Mesothelial cell of epicardium (in vitro differentiated cells): ENCODE measurements around the gene U2AF2. TPM values are rescaled to one million over a fixed set of nuclear protein-coding genes. Genes with fewer than 3 reads are reported as not detected.

Experiments used
- DNase-seq, 2 experiments: peaks; one replicate each; pipeline ENCODE4 v3.0.0; 2021; ENCODE audit warnings: low spot score in 2 of 2; ENCODE audit not compliant: unreplicated experiment in 2 of 2
- H3K27ac Mint-ChIP-seq: 2 replicates; pipeline ENCODE4 v1.8.0; 2021; ENCODE audit warnings: mixed read lengths
- H3K27me3 Mint-ChIP-seq: 2 replicates; pipeline ENCODE4 v1.8.0; 2021; ENCODE audit warnings: low read depth, mixed read lengths
- H3K36me3 Mint-ChIP-seq: 2 replicates; pipeline ENCODE4 v1.8.0; 2021; ENCODE audit warnings: mixed read lengths
- H3K4me1 Mint-ChIP-seq: 2 replicates; pipeline ENCODE4 v1.8.0; 2021; ENCODE audit warnings: mixed read lengths
- H3K4me3 Mint-ChIP-seq: 2 replicates; pipeline ENCODE4 v1.8.0; 2021; ENCODE audit warnings: mild to moderate bottlenecking, moderate library complexity, mixed read lengths
- H3K9me3 Mint-ChIP-seq: 2 replicates; pipeline ENCODE4 v1.8.0; 2021; ENCODE audit warnings: mixed read lengths
- total RNA-seq: library from RNA; stranded (reverse); gene quantifications from 3 replicates; pipeline ENCODE4 v1.2.1, GENCODE V29; 2021
- TF ChIP-seq, protein P1 (sequence below): fragments of 200-600 bp; sonication (generic); IDR thresholded peaks from one replicate; pipeline ENCODE4 v1.5.0; 2021; ENCODE audit warnings: antibody characterized with exemption; ENCODE audit not compliant: unreplicated experiment

U2AF2 gene
- total RNA-seq, 1 donor from 2014 or later, result 245 TPM

DNA sequence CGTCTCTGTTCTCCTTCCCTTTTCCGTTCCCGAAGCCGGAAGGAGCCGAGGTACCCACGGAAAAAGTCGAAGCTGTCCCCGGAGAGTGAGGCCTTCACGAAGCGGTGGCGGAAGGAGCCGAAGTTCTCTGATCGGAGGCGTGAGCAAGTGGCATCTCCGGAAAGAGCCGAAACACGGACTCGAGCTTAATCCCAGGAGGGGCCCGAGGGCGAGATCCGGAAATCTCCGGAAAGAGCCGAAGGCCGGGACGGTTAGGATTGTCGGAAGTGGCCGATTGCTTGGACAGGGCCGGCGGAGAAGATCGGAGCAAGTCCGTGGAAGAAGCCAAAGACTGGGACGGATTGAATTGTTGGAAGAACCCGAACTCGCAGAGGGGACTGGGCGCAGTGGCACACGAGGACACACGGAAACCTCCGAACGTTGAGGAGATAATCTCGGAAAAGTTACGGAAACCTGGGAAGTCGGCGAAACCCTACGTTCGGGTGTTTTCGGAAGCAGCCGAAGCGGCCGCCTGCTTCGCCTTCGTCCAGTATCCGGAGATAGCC lies 440 bp upstream of the U2AF2 start:
- H3K36me3 Mint-ChIP-seq, result peaks cover 9% of the 10 kb centered on the region

DNA sequence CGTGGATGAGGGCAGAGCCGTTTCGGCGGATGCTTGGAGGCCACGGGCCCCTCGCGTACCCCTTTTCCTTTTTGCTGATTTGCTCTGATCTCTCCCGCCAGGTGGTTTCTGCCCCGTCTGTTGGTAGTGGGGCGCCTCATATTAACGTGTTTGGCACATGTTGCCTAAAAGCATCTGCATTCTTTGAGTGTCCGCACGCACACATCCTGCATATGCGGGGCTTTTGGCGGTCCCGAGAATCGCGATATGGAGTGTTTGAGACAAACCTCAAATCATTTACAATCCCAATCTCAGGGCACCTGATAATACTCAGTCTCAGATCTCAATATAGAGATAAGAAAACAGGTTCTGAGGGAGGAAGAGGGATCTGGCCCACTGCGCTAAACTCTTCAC lies 809 bp downstream of the U2AF2 start:
- Mint-ChIP-seq H3K27me3 (no peaks in the 10 kb centered on the region), H3K4me1 (peaks cover 30% of the 10 kb centered on the region), H3K9me3 (no peaks in the 10 kb centered on the region), H3K4me3 (peak overlapping the region; percentile 95), H3K27ac (peak overlapping the region; percentile 97), H3K36me3 (peaks cover 4% of the 10 kb centered on the region)
- DNase-seq, result no peak
- TF ChIP-seq, protein P1, sequence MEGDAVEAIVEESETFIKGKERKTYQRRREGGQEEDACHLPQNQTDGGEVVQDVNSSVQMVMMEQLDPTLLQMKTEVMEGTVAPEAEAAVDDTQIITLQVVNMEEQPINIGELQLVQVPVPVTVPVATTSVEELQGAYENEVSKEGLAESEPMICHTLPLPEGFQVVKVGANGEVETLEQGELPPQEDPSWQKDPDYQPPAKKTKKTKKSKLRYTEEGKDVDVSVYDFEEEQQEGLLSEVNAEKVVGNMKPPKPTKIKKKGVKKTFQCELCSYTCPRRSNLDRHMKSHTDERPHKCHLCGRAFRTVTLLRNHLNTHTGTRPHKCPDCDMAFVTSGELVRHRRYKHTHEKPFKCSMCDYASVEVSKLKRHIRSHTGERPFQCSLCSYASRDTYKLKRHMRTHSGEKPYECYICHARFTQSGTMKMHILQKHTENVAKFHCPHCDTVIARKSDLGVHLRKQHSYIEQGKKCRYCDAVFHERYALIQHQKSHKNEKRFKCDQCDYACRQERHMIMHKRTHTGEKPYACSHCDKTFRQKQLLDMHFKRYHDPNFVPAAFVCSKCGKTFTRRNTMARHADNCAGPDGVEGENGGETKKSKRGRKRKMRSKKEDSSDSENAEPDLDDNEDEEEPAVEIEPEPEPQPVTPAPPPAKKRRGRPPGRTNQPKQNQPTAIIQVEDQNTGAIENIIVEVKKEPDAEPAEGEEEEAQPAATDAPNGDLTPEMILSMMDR, result no peak

More for the DNA sequence above, 440 bp upstream of the U2AF2 start:
- Mint-ChIP-seq H3K4me3 (peak overlapping the region; percentile 95), H3K4me1 (peaks cover 36% of the 10 kb centered on the region), H3K27ac (peak overlapping the region; percentile 100), H3K27me3 (no peaks in the 10 kb centered on the region), H3K9me3 (no peaks in the 10 kb centered on the region)
- TF ChIP-seq, protein P1, result no peak
- peak; percentile 99 for DNase-seq

DNA sequence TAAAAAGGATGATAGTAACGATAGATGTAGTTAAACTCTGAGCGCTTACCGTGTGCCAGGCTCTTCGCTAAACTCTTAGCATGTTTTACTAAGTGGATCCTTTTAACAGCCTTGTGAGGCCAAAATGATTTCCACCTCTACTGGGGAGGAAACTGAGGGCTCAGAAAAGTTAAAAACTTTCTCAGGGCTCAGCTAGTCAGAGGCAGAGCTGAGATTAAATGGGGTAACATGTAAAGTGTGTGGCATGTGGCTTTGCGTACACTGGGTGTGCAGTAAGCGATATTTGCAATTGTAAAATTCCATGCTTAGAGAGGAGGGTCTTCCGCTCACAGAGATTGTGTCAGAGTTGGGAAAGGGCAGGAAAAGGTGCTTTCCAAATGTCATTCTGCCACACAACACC lies 1.7 kb downstream of the U2AF2 start:
- no peak for DNase-seq
- Mint-ChIP-seq H3K36me3 (peaks cover 4% of the 10 kb centered on the region), H3K4me3 (peak overlapping the region; percentile 95), H3K27ac (peak overlapping the region; percentile 97), H3K4me1 (peaks cover 30% of the 10 kb centered on the region), H3K27me3 (no peaks in the 10 kb centered on the region), H3K9me3 (no peaks in the 10 kb centered on the region)
- TF ChIP-seq, protein P1, result no peak

DNA sequence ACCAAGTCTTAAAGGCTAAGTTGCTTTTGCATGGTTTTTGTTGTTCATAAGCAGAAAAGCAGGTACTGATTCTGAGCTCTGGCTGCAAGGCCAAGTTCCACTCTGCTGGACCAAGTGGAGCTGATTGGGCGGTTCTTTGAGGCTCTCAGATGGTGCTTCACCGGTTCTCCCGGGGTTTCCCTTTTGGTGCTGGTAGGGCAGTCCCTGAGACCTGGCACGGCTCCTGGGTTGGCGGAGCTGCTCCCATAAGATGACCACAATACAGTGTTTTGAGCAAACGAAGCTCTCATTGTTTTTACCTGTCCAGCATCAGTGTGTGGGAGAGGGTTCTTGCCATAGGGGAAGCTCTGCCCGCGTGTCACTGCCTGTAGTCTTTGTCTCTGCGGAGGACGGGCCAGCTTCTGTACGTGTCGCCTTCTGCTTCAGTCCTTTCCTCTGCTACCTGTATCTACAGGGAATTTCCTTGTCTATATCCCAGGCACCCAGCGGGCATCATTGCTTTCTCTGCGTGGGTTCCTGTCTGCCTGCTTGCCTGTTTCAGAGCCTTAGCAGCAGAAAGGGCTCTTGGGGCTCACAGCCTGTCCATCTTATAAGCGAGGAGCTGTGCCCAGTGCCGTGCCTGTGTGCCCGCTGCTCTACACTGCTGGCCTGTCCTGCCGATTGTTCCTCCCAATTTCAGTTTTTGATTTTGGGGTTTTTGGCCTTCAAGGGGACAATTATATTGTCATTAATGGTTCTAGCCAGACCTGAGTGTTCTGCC lies 2.3 kb downstream of the U2AF2 start:
- H3K4me1 Mint-ChIP-seq, result peaks cover 32% of the 10 kb centered on the region
- no peaks in the 10 kb centered on the region for H3K27me3 Mint-ChIP-seq
- peak overlapping the region; percentile 95 for H3K4me3 Mint-ChIP-seq
- peaks cover 7% of the 10 kb centered on the region for H3K36me3 Mint-ChIP-seq
- H3K27ac Mint-ChIP-seq, result peak overlapping the region; percentile 50
- no peaks in the 10 kb centered on the region for H3K9me3 Mint-ChIP-seq
- TF ChIP-seq, protein P1, result no peak
- no peak for DNase-seq

DNA sequence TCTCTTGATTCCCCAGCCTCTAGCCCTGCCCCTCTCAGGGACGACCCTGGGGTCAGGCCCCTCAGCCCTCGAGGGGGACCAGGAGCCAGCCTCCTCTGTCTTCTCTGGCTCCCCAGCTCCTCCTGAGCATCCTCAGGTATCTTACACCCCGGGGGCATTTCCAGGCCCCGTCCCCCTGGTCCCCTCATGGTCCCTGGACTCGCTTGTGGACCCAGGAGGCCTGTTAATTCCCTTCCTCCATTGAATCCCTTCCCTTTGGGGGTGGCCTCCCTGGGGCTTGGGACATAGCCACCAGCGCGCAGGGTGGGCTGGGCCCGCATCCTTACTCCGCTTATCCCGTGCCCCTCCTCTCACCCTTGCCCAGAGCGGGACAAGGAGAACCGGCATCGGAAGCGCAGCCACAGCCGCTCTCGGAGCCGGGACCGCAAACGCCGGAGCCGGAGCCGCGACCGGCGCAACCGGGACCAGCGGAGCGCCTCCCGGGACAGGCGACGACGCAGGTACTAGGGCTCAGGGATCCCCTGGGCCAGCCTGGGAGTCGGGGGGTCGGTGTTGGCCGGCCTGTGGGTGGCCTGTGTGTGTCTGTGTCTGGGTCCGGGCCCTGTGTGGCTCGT lies 4.1 kb downstream of the U2AF2 start:
- Mint-ChIP-seq H3K27me3 (no peaks in the 10 kb centered on the region), H3K9me3 (no peaks in the 10 kb centered on the region), H3K27ac (no peak overlapping the region), H3K4me3 (no peak overlapping the region), H3K36me3 (peaks cover 18% of the 10 kb centered on the region), H3K4me1 (peaks cover 32% of the 10 kb centered on the region)
- no peak for DNase-seq
- TF ChIP-seq, protein P1, result no peak
